Activated naive CD4-positive, alpha-beta T cell (primary cell): ENCODE measurements around the gene BCAS4.
A peak's percentile ranks its signal among the peaks of the same experiment; 100 is the strongest.
"Not testable (repeated sequence)": the region's sequence is repeated elsewhere in the genome, so short reads cannot be mapped to it uniquely, and the experiment has no call there.

Experiments used
- DNase-seq, 4 experiments: peaks; one replicate each; lab custom pipeline; 2025; lab: John Stamatoyannopoulos, UW

The BCAS4 gene

DNA sequence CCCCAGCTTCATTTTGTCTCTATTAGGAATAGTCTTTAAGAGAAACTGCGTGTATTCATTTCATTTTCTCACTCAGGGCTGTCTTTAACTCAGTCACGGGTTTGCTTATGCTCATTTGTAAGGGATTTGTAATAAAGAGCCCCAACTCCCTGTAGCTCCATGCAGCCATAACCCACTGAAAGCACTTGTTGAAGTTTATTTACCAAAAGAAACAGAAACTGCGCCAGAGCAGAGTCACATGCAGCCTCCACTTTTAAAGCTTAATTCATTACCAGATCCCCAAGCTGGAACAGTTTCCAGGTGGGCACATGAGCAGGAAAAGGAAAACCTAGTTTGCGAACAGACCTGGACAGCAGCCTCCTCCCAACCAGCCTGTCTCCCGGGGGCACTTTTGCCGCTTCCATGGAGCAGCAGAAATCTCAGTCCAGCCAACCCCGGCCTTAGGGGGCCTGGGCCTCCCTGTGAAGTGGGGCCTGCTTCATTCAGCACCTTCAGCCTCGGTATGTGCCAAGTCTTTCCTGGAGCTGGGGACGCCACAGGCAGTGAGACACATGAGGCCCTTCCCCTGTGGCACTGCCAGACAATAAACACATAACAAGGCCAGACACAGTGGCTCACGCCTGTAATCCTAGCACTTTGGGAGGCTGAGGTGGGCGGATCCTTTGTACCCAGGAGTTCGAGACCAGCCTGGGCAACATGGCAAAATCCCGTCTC lies 4.5 kb downstream of the BCAS4 start:
- DNase-seq, result no peak

DNA sequence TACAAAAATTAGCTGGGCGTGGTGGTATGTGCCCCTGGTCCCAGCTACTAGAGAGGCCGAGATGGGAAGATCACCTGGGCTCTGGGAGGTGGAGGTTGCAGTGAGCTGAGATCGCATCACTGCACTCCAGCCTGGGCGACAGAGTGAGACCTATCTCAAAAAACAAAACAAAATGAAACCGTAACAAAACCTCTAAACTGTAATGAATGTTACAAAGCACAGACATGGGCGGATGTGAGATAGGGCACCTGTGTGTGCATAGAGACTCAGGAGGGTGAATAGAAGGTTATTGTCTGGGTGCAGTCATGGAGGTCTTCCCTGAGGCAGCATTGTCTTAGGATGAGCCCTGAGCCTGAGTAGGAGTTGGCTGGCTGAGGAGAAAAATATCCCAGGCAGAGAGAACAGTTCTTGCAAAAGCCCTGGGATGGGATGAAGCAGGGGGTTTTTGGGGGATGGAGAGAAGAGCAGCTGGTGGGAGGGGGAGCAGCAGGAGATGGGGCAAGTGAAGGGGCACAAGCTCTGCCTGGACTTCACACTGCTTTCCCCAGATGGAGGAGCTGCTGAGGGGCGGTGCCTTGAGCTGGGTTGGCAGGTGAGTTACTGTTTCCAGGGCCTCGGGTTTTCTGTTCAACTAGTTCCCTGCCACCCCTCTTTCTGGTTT lies 5.2 kb downstream of the BCAS4 start:
- no peak for DNase-seq

DNA sequence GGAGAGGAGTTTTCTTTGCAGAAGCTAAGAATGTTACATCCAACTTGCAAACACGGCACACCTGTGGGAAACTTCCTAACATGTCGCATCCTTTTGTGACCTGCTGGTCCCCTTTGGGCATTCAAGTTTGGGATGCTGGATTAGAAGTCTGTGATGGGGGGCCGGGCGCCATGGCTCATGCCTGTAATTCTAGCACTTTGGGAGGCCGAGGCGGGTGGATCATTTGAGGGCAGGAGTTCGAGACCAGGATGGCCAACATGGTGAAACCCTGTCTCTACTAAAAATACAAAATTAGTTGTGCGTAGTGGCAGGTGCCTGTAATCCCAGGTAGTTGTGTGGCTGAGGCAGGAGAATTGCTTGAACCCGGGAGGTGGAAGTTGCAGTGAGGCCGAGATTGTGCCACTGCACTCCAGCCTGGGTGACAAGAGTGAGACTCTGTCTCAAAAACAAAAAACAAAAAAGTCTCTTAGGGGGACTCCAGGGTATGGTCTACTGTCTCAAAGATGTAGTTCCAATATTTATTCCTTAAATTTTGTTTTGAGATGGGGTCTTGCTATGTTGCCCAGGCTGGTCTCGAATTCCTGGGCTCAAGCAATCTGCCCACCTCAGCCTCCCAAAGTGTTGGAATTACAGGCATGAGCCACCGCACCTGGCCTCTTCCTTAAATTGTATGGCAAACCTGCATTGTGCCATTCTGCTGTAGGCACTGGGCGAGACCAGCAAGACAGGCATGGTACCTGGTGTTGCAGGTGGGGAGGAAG lies 6.3 kb downstream of the BCAS4 start:
- DNase-seq, result not testable (repeated sequence)

DNA sequence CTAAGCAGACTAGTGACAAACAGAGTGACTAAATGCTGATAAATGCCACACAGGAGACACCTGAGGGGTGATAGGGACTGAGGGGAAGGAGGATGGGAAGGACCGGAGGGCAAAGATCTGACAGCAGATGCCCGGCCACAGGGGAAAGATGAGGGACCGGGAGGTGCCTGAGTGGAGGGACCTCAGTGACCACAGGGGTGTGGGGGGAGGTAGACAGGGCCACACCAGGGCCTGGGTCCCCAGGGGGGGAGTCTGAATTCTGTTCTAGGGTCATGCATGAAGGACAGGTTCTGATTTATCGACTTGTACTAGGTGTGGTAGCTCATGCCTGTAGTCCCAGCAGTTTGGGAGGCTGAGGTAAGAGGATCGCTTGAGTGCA lies 6.9 kb downstream of the BCAS4 start:
- DNase-seq, result no peak

DNA sequence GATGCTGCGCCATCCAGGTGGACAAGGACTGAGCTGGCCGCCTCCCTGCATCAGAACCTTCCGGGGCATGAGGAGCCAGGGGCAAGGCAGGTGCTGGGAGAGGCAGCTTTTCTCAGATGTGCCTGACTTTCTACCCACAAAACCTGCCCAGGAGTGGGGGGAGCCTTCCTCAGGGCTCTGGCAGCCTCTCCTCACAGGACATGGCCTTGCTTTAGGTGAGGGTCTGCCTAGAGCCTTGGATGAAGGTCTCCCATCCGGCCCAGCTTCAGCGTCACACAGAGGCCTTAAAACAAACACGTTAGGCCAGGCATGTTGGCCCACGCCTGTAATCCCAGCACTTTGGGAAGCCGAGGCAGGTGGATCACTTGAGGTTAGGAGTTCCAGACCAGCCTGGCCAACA lies 7.4 kb downstream of the BCAS4 start:
- no peak for DNase-seq

DNA sequence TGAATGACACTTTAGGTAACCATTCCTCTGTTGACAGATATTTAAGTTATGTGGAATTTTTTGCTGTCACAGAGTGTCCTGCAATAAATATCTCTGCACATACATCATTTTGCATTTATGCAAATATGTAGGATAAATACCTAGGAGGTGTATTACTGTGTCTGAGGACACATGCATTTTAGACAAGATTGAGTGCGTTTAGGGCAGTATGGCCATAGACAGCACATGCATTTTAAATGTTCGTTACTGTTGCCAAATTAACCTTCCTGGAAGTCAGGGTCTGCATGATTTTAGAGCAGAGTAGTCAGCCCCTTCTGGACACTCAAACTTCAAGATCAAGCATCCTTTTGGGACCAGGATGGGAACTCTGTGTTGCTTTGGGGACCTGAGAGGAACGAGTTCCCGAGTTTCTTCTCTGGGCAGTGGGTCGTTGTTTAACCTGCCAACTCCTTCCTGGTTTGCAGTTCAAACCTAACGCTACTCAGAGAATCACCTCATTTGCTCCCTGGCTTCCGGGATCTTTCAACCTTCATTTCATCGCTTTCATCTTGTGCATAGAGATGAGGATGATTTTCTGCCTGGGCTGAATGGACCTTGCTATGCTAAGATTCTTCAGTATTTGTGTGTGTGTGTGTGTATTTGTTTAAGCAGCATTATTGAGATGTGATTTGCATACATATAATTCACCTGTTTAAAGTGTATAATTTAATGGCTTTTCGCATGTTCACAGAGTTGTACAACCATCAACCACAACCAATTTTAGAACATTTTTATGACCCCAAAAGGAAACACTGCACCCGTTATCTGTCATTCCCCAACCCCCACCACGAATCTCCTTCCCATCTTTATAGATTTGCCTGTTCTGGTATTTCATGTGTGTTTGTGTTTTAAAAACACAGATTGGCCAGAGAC lies 9.8 kb downstream of the BCAS4 start:
- no peak for DNase-seq

DNA sequence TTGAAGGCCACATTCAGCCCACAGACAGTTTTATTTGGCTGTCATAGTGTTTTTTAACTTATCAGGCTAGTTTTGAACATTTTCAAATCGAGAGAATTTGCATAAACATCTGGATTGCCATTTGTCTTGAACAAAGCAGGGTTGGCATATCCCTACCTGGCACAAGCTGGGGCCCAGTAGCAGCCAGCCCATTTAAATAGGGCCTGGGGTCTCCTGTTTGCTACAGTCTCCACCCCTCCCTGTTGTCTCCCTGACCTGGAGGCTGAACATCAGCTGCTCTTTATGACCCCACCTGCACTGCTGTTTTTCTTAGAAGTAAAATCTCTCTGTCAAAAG lies 10.5 kb downstream of the BCAS4 start:
- no peak for DNase-seq

DNA sequence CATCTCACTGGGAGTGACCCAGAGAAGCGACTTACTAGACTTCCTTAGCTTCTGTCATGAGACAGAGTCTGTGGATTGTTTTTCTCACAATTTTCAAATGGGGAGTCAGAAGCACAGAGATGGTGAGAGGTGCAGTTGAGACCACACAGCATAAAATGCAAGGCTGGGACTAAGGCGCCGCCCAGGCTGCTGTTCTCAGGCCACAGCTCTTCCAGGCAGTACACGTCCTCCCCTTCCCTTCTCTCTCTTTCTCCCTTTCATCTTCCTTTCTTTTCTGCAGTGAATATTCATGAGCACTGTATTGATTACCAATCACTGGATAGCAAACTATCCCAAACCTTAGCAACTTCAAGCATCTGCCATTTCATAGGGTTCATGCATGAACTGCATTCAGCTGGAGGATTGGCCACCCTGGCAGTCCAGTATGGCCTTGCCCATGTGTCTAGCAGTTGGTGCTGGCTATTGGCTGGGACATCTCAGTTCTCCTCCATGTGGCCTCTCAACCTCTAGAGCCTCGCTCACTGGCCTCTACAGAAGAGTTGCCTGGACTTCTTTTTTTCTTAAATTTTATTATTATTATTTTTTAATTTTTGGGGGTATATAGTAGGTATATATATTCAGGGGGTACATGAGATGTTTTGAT lies 11.4 kb downstream of the BCAS4 start:
- no peak for DNase-seq

DNA sequence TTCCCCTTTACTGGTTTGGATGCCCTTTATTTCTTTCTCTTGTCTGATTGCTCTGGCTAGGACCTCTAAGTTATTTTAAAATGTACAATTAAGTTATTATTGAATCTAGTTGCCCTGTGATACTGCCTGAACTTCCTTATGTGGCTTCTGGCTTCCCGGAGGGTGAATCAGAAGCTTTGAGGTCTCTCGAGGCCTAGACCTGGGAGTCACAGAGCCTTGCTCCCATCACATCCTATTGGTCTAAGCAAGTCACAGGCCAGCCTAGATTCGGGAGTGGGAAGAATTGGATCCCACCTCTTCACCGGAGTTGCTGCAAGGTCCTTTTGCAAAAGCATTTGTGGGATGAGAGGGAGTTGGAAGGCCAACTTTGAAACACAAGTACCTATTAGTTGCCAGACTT lies 15.2 kb downstream of the BCAS4 start:
- DNase-seq, result no peak

DNA sequence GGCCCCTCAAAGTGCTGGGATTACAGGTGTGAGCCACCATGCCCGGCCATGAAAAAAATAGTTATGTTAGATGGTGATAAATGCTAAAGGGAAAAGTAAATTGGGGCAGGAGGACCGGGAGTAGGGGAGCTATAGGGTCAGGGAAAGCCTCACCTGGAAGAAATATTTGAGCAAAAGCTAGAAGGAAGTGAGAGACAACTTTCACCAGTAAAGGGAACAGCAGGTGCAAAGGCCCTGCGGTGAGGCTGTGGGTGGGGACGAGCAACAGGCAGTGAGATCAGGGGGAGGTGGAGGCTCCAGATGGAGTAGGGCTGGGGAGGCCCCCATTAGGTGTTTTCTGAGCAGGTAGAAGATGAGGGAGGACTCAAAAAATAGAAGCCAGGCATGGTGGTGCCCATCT lies 16.0 kb downstream of the BCAS4 start:
- no peak for DNase-seq

DNA sequence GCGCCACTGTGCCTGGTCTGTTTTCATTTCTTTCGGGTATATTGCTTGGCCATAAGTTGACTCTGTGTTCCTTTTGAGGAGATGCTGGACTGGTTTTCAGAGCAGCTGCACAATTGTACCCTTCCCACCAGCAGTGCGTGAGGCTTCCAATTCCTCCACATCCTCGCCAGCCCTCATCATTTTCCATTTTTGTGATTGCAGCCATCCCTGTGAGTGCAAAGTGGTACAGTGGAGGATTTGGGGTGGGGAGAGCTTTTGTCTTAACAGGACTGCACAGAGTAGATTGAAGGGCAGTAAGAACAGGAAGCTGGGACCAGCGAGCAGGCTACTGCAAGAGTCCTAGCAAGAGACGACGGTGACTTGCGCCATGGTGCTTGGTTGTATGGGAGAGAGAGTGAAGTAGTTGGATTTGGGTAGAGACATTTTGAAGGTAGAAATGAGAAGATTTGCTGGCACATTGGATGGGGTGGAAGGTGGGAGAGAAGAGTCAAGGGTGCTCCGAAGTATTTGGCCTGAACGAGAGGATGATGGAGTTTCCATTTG lies 18.3 kb downstream of the BCAS4 start:
- DNase-seq, result no peak

DNA sequence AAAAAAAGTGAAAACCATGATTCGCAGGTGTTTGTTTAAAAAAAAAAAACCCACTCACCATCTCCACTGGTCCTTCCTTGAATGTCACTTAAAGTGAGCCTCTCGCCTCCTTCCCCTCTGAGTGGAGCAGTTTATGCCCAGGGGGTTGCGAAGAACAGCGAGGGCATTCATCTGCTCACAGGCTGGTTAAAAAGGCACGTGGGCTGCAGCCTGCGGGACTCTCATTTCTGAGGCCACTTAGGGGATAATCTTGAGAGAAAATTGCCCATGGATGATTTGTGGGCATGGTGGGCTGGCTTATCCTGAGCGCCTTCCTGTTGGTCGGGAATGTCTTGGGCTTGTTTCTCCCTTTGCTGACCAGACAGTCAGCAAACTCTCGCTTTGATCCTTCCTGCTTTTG lies 18.9 kb downstream of the BCAS4 start:
- no peak for DNase-seq

DNA sequence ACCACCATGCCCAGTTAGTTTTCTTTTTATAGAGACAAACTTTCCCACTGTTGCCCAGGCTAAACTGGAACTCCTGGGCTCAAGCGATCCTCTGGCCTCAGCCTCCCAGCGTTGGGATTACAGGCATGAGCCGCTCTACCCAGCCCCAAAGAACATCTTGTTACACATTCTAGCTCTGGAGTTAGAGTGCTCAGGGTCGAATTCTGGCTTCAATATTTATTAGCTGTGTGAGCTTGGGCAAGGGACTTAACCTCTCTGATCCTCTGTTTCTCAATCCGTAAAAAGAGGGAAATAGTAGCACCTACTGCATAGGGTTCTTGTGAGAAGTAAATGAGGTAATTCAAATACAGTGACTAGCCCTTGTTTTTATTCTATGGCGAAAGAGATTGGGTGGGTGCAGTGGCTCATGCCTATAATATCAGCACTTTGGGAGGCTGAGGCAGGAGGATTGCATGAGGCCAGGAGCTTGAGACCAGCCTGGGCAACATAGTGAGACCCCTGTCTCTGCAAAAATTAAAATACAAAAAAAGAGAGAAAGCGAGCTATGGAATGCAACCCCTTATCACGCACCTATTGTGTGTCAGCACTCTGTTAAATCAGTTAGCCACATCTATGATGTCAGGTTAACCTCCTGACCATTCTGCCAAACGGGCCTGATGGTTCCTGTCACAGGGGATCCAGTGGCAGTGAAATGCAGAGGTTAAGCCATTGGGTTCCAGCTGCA lies 19.7 kb downstream of the BCAS4 start:
- DNase-seq, result no peak

DNA sequence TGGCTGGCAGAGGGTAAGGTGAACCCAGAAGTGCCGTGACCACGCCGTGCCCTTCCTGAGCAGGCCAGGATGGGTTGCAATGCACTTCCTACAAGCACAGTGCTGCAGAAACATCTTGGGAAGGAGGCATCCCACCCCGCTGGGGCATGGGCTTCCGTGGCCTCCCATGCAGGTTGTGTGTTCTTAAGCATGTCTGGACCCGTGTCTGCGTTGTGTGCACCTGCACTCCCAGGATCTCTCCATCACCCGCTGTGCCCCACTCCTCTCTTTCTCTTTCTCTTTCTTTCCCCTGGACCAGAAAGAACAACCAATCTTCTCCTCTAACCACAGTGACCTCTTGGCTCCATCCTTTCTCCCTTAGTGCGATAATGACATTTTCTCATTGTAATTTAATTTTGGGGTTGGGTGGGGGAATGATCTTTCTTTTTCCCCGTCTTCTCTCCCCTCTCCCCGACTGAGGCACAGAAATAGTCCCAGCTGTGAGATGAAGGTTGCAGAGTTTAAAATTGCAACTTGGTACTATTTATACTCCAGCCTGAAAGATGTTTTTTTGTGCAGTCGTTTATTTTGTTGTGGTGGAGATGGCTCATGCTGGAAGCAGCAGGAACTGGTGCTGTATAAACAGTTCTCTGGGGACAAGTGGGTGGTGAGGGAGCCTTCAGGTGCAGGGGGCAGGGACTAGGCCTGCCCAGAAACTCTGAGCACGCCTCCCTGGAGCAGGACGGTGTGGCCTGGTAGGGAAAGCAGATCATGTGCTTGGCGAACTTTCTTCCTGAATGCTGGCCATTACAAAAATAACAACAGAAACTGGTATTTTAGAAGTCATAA lies 20.5 kb downstream of the BCAS4 start:
- DNase-seq, result no peak

DNA sequence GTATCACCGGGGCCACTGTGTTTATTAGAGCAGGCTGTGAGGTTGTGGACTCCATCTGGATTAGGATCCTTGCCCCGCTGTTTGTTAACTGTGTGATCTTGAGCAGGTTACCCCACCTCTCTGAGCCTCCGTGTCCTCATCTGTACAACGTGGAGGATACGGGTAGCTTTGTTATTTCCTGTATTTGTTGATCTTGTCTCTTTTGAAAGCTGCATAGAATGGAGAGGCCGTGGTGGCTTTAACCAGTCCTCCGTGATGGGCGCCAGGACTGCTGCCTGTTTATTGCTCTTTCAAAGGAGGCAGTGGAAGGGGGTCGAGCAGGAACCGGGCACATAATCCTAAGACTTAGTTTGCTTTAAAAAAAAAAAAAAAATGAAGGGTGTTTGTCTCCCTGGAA lies 22.9 kb downstream of the BCAS4 start:
- peak in 2 of 4 experiments; percentile 16 to 21 for DNase-seq

DNA sequence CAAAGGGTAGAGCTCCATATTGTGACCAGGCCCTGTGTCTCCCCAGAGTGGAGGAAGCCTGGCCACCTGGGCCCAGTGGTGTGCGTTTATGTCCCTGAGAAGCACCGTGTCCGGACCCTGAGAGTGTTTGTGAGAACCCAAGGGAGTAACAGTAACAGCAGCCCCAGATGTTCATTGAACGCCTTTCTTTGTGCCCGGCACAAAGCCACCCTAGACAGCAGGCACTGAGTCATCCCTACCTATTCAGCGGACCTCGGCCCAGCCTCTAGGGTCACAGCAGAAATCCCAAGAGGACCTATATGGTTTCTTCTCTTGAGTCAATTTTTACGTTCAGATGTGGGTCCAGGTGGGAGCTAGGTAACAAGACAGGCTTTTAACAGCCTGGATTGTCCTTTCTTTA lies 24.5 kb downstream of the BCAS4 start:
- DNase-seq, result no peak

DNA sequence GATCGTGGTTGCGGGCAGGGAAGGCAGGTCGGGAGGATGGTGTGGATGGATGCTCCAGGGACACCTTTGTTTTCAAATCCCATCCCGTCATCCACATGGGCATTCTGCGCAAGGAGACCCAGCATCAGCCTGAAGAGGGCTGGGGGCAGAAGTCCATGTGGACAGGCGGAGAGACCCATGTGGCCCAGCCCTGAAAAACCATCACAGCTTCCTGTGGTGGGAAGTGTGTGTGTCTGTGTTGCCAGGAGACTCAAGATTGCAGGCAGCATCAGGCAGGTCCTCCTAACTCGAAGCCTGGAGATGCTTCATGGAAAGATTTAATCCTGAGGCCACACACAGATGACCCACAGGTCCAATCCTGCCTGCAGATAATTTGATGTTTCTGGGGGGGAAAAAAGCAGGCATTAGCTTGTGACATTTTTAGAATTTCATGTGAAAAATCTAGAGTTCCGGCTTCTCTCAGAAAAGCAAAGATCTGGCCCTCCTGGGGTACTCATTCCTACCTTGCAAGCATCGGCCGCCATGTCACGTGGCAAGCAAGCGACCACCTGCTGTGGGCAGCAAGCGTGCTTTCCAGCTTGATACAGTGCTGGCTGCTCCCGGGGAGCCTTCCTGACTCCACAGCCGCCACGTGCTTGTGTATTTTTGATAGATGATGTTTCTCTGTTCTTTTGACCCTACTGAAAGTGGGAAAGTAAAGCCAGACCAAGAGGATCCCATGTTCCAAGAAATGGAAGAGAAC lies 25.8 kb downstream of the BCAS4 start:
- no peak for DNase-seq

DNA sequence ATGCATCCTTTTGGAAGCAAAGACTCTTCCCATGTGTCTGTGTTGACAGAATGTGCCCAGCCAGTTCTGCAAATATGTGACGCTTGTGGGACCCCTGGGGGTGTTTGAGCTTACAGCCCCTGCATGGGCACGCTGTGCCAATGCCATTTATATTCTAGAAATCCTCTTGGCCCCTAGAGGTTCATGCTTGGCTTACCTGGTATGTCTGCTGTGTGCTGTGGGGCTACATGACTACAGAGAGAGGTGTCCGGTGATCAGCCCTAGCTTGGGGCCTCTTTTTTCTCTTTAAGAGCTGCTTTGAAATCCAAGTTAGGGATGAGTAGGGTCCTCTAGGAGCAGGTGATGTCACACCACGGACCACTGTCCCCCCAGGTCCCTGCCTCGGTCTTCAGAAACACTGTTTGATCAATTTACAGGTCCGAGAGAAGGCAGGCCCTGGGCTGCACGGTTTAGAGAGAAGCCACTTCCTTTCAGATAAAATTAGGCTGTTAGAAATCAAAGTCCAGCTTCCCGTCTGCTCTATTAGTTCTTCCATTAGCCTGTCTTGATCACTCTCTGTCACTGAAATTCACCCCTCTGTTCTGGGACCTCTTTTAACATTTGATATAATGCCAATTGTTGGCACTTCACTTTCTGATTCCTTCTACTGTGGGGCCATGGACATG lies 26.5 kb downstream of the BCAS4 start:
- DNase-seq, result no peak

DNA sequence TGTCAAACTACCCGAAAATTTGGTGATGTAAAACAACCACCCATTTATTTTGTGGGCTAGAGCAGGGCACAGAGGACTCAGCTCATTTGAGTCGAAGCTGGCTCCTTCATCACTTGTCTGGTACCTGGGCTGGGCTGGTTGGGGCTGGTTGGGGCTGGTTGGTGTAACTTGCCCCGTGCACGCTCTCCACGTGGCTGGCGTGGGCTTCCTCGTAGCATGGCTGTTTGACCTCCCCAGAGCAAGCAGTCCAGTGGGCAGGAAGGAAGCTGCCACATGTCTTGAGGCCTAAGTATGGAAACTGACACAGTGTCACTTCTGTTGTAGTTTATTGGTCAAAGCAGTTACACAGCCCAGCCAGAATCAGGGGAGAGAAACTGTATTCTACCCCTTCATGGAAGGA lies 27.1 kb downstream of the BCAS4 start:
- DNase-seq, result no peak
